Effector memory CD8-positive, alpha-beta T cell (primary cell): ENCODE measurements around the gene FETUB.

Source experiments
- ATAC-seq: fragments of 150-1000 bp; cut with Tn5 transposase; replicated peaks from 2 replicates; pipeline ENCODE4 v1.10.0; 2021; ENCODE audit warnings: mild to moderate bottlenecking, moderate library complexity
- DNase-seq, 3 experiments: peaks; one replicate each; pipeline ENCODE4 v3.0.0; 2021
- H3K27ac Mint-ChIP-seq, 2 donors: one replicate each; pipeline ENCODE4 v1.8.0; 2022; ENCODE audit warnings: mild to moderate bottlenecking in 2 of 2, mixed read lengths in 2 of 2, moderate library complexity in 2 of 2
- H3K27me3 Mint-ChIP-seq, 2 donors: one replicate each; pipeline ENCODE4 v1.8.0; 2022; ENCODE audit warnings: mixed read lengths in 2 of 2
- H3K36me3 Mint-ChIP-seq: one replicate; pipeline ENCODE4 v1.8.0; 2022; ENCODE audit warnings: mild to moderate bottlenecking, moderate library complexity, mixed read lengths; ENCODE audit not compliant: insufficient read depth
- H3K4me1 Mint-ChIP-seq, 2 donors: one replicate each; pipeline ENCODE4 v1.8.0; 2022; ENCODE audit warnings: low read depth in 2 of 2, mixed read lengths in 2 of 2
- H3K4me3 Mint-ChIP-seq, 2 donors: one replicate each; pipeline ENCODE4 v1.8.0; 2022; ENCODE audit warnings: mild to moderate bottlenecking in 2 of 2, mixed read lengths in 2 of 2, moderate library complexity in 2 of 2
- H3K9me3 Mint-ChIP-seq, 2 donors: one replicate each; pipeline ENCODE4 v1.8.0; 2022; ENCODE audit warnings: mixed read lengths in 2 of 2

Gene FETUB

GRCh38 chr3:186653984-186654383 lies 13.8 kb downstream of the FETUB start:
- H3K9me3 Mint-ChIP-seq, result no peaks in the 10 kb centered on the region
- no peak overlapping the region for H3K4me3 Mint-ChIP-seq
- no peaks in the 10 kb centered on the region for H3K36me3 Mint-ChIP-seq
- DNase-seq (no peak), ATAC-seq (no peak)
- no peak overlapping the region for H3K27ac Mint-ChIP-seq
- H3K27me3 Mint-ChIP-seq, result peaks cover 12 to 41% of the 10 kb centered on the region in 2 donors
- H3K4me1 Mint-ChIP-seq, result no peaks in the 10 kb centered on the region

DNA sequence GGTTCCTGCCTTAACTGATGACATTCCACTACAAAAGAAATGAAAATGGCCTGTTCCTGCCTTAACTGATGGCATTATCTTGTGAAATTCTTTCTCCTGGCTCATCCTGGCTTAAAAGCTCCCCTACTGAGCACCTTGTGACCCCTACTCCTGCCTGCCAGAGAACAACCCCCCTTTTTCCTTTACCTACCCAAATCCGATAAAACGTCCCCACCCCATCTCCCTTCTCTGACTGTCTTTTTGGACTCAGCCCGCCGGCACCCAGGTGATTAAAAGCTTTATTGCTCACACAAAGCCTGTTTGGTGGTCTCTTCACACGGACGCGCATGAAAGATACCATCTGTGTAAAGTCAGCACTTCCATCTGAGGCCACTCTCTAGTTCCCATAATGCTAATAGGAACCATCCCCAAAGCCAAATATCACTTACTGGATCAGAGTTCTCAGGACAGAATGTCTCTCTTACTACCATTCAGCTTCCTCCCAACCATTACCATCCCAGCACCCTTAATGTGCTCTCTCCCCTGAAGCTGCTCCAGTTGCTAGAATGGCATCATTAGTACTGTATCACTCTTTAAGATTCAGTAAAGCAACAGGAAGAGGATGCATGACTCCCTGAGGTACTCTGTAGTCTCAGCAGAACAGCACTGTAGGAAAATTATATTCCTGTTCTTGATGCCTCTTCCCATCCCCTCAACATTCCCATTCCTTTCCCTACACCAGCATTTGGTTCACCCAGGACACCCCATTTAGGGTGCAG lies 23.3 kb downstream of the FETUB start:
- Mint-ChIP-seq H3K27me3 (peaks cover 44 to 71% of the 10 kb centered on the region in 2 donors), H3K9me3 (no peaks in the 10 kb centered on the region), H3K36me3 (peaks cover 3% of the 10 kb centered on the region), H3K4me1 (no peaks in the 10 kb centered on the region), H3K4me3 (no peak overlapping the region), H3K27ac (no peak overlapping the region)
- DNase-seq (no peak), ATAC-seq (no peak)

- H3K4me1 Mint-ChIP-seq, result no peaks in the 10 kb centered on the region
- H3K4me3 Mint-ChIP-seq, result no peak overlapping the region
- ATAC-seq (no peak), DNase-seq (no peak)
- peaks cover 38 to 65% of the 10 kb centered on the region in 2 donors for H3K27me3 Mint-ChIP-seq
- peaks cover 3% of the 10 kb centered on the region for H3K36me3 Mint-ChIP-seq
- H3K27ac Mint-ChIP-seq, result no peak overlapping the region
- no peaks in the 10 kb centered on the region for H3K9me3 Mint-ChIP-seq
These were observed 23.9 kb downstream of the FETUB start for GRCh38 chr3:186664119-186664495.

DNA sequence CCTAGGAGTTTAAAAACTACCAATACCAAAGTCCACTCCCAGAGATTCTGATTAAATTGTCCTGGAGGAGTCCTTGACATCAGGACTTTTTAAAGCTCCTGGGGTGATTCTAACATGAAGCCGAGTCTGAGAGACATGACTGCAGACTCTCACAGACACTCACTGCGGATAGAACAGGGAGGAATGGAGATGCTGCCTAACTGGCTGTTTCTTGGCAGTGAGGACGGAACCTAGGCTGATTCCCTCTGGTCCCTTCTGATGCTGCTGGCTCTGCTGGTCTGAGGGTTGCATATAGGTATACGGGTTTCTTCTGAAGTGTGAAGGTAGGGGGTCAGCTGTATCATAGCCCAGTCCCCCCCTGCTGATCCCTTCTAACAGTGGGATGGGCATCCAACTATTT lies 24.3 kb downstream of the FETUB start:
- no peaks in the 10 kb centered on the region for H3K9me3 Mint-ChIP-seq

DNA sequence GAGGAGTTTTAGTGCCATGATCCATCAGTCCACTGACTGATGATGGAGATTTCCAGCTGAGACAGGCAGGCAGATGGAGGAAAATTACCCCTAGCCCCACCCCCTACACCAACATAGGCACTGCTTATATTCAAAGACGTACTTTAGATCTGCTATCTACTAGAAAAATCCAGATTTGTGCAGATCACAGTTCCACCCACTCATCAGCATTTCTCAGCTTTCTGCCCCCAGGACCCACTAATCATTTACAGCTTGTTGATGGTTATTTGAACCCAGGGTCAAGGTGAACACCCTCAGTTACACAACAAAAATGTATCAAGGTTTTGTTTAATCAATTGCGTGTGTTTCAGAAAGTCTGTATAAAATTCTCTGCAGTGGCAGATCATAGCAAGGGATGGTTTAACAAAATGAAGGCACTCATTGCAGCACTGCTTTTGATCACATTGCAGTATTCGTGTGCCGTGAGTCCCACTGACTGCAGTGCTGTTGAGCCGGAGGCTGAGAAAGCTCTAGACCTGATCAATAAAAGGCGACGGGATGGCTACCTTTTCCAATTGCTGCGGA lies 25.5 kb downstream of the FETUB start, which contains the start of gene HRG:
Gene HRG (plus strand): TSS at position 390 of the 564 bp plus-strand sequence. CDS start 18 bp downstream, at position 408.
- no peak within 1 kb of the TSS for H3K27ac Mint-ChIP-seq
- H3K4me1 Mint-ChIP-seq, result no peaks in the 10 kb centered on the region
- peaks cover 3% of the 10 kb centered on the region for H3K36me3 Mint-ChIP-seq
- ATAC-seq (no peak), DNase-seq (no peak)
- no peak within 1 kb of the TSS for H3K4me3 Mint-ChIP-seq
- no peaks in the 10 kb centered on the region for H3K9me3 Mint-ChIP-seq
- H3K27me3 Mint-ChIP-seq, result peaks cover 32 to 53% of the 10 kb centered on the region in 2 donors

More for the DNA sequence above, 24.3 kb downstream of the FETUB start:
- Mint-ChIP-seq H3K27me3 (peaks cover 34 to 61% of the 10 kb centered on the region in 2 donors), H3K27ac (no peak overlapping the region), H3K36me3 (peaks cover 3% of the 10 kb centered on the region), H3K4me3 (no peak overlapping the region), H3K4me1 (no peaks in the 10 kb centered on the region)
- ATAC-seq, result no peak
- no peak for DNase-seq

- Mint-ChIP-seq H3K4me1 (no peaks in the 10 kb centered on the region), H3K27me3 (peaks cover 36 to 41% of the 10 kb centered on the region in 2 donors), H3K4me3 (no peak overlapping the region), H3K36me3 (no peaks in the 10 kb centered on the region), H3K9me3 (no peaks in the 10 kb centered on the region), H3K27ac (no peak overlapping the region)
- DNase-seq, result no peak
- ATAC-seq, result no peak
These were observed 28.2 kb downstream of the FETUB start for GRCh38 chr3:186668426-186668825.

DNA sequence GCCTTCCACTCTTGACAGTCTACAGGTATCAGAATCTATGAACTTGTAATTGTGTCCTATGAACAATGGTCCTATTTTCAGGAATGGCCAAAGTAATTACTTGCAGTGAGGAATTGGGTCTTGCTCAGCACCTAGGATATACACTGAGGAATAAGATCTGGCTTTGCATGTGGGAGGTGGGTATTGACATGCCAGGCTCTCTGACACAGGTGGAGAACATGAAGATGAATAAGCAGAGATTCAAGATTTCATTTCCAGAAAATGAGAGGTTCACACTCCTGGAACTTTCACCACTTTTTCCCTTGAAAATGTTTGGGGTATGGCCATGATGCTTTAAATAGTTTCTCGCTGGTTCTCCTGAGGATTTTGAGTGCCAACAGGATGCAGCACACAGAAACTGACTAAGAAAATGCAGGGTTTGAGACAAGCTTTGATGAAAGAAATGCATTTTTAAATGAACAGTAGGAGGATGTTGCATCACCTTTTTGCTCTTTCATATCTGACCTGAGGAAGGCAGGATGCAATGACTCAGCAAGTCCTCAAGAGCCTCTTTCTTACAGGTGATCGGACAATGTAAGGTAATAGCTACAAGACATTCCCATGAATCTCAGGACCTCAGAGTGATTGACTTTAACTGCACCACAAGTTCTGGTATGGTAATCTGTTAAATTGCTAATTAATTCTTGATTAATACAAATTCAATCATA lies 29.3 kb downstream of the FETUB start:
- Mint-ChIP-seq H3K36me3 (peaks cover 3% of the 10 kb centered on the region), H3K4me3 (no peak overlapping the region), H3K9me3 (no peaks in the 10 kb centered on the region), H3K27ac (no peak overlapping the region), H3K4me1 (no peaks in the 10 kb centered on the region), H3K27me3 (peaks cover 32 to 37% of the 10 kb centered on the region in 2 donors)
- ATAC-seq (no peak), DNase-seq (no peak)

DNA sequence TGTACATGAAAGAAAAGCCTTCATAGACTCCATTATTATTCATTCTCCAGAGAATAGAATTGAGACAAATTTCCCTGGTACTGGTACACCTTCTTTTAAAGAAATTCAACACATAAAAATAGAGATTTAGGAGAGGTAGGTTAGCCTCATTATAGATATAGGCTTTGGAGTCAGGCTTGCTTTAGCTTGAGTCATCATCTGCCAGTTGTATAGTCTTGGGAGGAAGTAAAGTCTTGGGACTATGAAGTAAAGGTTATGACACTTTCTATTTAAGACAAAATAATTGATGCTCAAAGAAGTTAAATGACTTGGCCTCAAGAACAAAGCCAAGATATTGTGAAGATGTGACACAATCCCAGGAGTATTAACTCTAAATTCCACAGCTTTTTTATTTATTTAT lies 30.0 kb downstream of the FETUB start:
- ATAC-seq, result no peak
- H3K9me3 Mint-ChIP-seq, result no peaks in the 10 kb centered on the region
- no peaks in the 10 kb centered on the region for H3K4me1 Mint-ChIP-seq
- no peak for DNase-seq
- no peak overlapping the region for H3K4me3 Mint-ChIP-seq
- peaks cover 3% of the 10 kb centered on the region for H3K36me3 Mint-ChIP-seq
- no peak overlapping the region for H3K27ac Mint-ChIP-seq
- peaks cover 32 to 38% of the 10 kb centered on the region in 2 donors for H3K27me3 Mint-ChIP-seq

- Mint-ChIP-seq H3K36me3 (peaks cover 3% of the 10 kb centered on the region), H3K4me1 (no peaks in the 10 kb centered on the region), H3K27ac (no peak overlapping the region), H3K4me3 (no peak overlapping the region), H3K27me3 (peaks cover 29 to 37% of the 10 kb centered on the region in 2 donors), H3K9me3 (no peaks in the 10 kb centered on the region)
- ATAC-seq (no peak), DNase-seq (no peak)
These were observed 30.9 kb downstream of the FETUB start for GRCh38 chr3:186671051-186671450.

DNA sequence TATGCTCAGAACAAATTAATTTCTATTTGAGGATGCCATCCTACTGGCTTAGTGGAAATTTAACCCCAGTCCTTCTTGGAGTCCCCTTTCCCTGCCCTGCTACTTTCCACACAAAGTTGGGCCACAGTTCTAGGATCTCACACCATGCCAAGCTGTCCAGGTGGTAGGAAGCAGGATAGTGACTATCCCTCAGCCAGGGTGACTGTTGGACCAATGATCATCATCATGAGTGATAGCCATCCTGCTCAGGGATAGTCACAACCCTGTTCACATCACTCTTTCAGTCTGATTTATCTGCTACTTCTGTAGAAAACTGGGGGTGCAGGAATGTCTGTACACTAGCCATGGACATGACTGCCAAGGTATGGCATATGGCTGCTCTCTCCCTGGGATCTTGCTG lies 38.4 kb downstream of the FETUB start:
- Mint-ChIP-seq H3K4me3 (no peak overlapping the region), H3K27me3 (peaks cover 71 to 88% of the 10 kb centered on the region in 2 donors), H3K4me1 (no peaks in the 10 kb centered on the region), H3K36me3 (peaks cover 3% of the 10 kb centered on the region), H3K27ac (no peak overlapping the region), H3K9me3 (no peaks in the 10 kb centered on the region)
- no peak for DNase-seq
- ATAC-seq, result no peak

DNA sequence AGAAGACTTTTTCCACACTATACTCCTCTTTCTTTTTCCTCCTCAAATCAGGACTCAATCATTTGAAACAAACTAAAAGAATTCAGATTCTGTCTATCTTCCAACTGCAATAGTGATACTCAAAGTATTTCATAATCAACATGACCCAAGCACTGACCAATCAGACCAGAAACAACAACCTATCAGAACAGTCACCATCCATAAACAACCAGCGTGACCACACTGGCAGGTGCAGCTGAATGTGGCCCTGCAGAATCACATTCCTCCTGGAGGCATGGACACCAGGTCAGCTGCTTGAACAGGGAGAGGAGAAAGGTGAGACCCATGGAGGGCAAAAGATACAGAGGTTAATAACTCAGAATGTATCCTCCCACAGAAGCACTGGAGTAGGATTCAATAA lies 39.0 kb downstream of the FETUB start:
- H3K9me3 Mint-ChIP-seq, result no peaks in the 10 kb centered on the region
- peaks cover 3% of the 10 kb centered on the region for H3K36me3 Mint-ChIP-seq
- H3K4me1 Mint-ChIP-seq, result no peaks in the 10 kb centered on the region
- H3K4me3 Mint-ChIP-seq, result no peak overlapping the region
- H3K27me3 Mint-ChIP-seq, result peaks cover 68 to 86% of the 10 kb centered on the region in 2 donors
- no peak overlapping the region for H3K27ac Mint-ChIP-seq
- ATAC-seq (no peak), DNase-seq (no peak)

DNA sequence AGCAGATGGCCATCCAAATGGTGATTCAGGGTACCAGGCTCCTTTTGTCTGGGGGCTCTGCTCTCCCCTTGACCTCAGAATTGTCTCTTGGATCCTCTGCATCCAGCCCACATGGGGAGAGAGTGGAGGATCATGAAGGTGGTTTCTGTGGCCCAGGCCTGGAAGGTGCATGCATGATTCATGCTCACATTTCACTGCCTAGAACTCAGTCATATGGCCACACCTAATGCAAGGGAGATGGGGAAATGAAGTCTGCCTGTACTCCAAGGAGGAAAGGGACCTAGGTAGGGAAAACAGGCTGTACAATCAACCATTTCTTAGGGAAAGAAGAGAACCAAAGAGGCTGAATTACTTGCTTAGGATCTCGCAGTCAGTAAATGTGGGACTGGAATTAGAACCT lies 40.7 kb downstream of the FETUB start:
- Mint-ChIP-seq H3K9me3 (peaks cover 8 to 9% of the 10 kb centered on the region in 2 donors), H3K36me3 (no peaks in the 10 kb centered on the region), H3K4me1 (peaks cover 2 to 8% of the 10 kb centered on the region in 2 donors), H3K27ac (no peak overlapping the region), H3K27me3 (peaks cover 67 to 83% of the 10 kb centered on the region in 2 donors), H3K4me3 (no peak overlapping the region)
- no peak for DNase-seq
- no peak for ATAC-seq

- Mint-ChIP-seq H3K9me3 (peaks cover 8 to 9% of the 10 kb centered on the region in 2 donors), H3K4me1 (peaks cover 12 to 16% of the 10 kb centered on the region in 2 donors), H3K27ac (no peak overlapping the region), H3K36me3 (no peaks in the 10 kb centered on the region), H3K4me3 (no peak overlapping the region), H3K27me3 (peaks cover 50 to 66% of the 10 kb centered on the region in 2 donors)
- DNase-seq (no peak), ATAC-seq (no peak)
These were observed 42.6 kb downstream of the FETUB start for GRCh38 chr3:186682812-186683211.
